HepG2 (cell line): ENCODE results near the gene CD84. TPM values are rescaled to one million over a fixed set of nuclear protein-coding genes. Genes with fewer than 3 reads are reported as not detected.

Experiments used
- ATAC-seq: fragments of 200-7000 bp; cut with Tn5 transposase; 3 replicates; pipeline ENCODE4 v1.9.1; 2020; ENCODE audit warnings: mild to moderate bottlenecking, moderate library complexity
- BruUV-seq: library from RNA; stranded (reverse); fragments of 400-500 nt; replicated peaks from 2 replicates; lab custom pipeline; 2021; lab: Mats Ljungman, UMichigan
- CTCF ChIA-PET: fragments of 300-600 bp; formaldehyde crosslinking; extraction: SDS; loops from one replicate; lab custom pipeline; 2021; ENCODE audit warnings: low total read pairs, inconsistent platforms, low intra/inter-chr PET ratio; lab: Yijun Ruan, JAX
- POLR2A ChIA-PET: fragments of 350-600 bp; sonication (Branson Sonifier 250); formaldehyde crosslinking; loops from one replicate; lab custom pipeline; 2020; ENCODE audit warnings: antibody characterized with exemption, inconsistent platforms; lab: Yijun Ruan, JAX
- DNase-seq: peaks from one replicate; pipeline ENCODE4 v3.0.0-alpha.2; 2015; ENCODE audit warnings: low spot score
- FAIRE-seq: peaks from 3 replicates; lab custom pipeline; 2011; peaks lifted over from hg19 to GRCh38; lab: Jason Lieb, UNC
- H2AFZ ChIP-seq: one replicate; pipeline ENCODE4 v1.6.1; 2011; ENCODE audit warnings: low read length, inconsistent platforms
- H3K27ac ChIP-seq: fragments of 300-600 bp; 3 replicates; pipeline ENCODE4 v1.8.0; 2011; ENCODE audit warnings: mixed run types, mild to moderate bottlenecking, mixed read lengths, low read length, inconsistent platforms; ENCODE audit not compliant: insufficient read depth; ENCODE audit errors: extremely low read length
- H3K27me3 ChIP-seq, 2 experiments: fragments of 200-600 bp in 1 of 2; 2 replicates in 1 of 2; 3 replicates in 1 of 2; pipeline versions ENCODE4 v1.6.0 to v1.8.0; 2011; ENCODE audit warnings: low read length in 2 of 2, mild to moderate bottlenecking in 2 of 2, moderate library complexity in 2 of 2, inconsistent platforms in 1 of 2; ENCODE audit not compliant: insufficient read depth in 2 of 2, control insufficient read depth in 1 of 2
- H3K36me3 ChIP-seq, 2 experiments: fragments of 200-600 bp in 1 of 2; replicated peaks in 1 of 2; 2 replicates in 1 of 2; 3 replicates in 1 of 2; pipeline versions ENCODE4 v1.5.1 to v1.8.0; 2011; ENCODE audit warnings: low read length in 2 of 2, inconsistent platforms in 1 of 2; ENCODE audit not compliant: insufficient read depth in 2 of 2, control insufficient read depth in 1 of 2
- H3K4me1 ChIP-seq: 2 replicates; pipeline ENCODE4 v1.5.1; 2012; ENCODE audit warnings: low read length, inconsistent platforms; ENCODE audit not compliant: insufficient read depth
- H3K4me2 ChIP-seq: 2 replicates; pipeline ENCODE4 v1.6.0; 2011; ENCODE audit warnings: low read depth, low read length, inconsistent platforms
- H3K4me3 ChIP-seq, 3 experiments: fragments of 200-600 bp in 1 of 3; sonication (generic), shearing (Covaris generic) in 1 of 3; replicated peaks in 1 of 3; 2 replicates each; pipeline ENCODE4 v1.5.1; 2011 to 2016; ENCODE audit warnings: low read length in 3 of 3, inconsistent platforms in 2 of 3, low read depth in 2 of 3, mild to moderate bottlenecking in 2 of 3, control low read depth in 1 of 3, mixed read lengths in 1 of 3; ENCODE audit not compliant: insufficient read depth in 1 of 3
- H3K79me2 ChIP-seq: one replicate; pipeline ENCODE4 v1.6.1; 2011; ENCODE audit warnings: low read length, inconsistent platforms; ENCODE audit not compliant: insufficient read depth
- H3K9ac ChIP-seq: 2 replicates; pipeline ENCODE4 v1.6.0; 2011; ENCODE audit warnings: mild to moderate bottlenecking, low read depth, low read length, inconsistent platforms; ENCODE audit not compliant: insufficient read depth
- H3K9me3 ChIP-seq: 2 replicates; pipeline ENCODE4 v1.5.1; 2012; ENCODE audit warnings: mild to moderate bottlenecking, low read length
- H4K20me1 ChIP-seq: 2 replicates; pipeline ENCODE4 v1.6.0; 2011; ENCODE audit warnings: inconsistent platforms, mild to moderate bottlenecking, low read length, moderate library complexity; ENCODE audit not compliant: insufficient read depth
- ATF4 ChIP-seq, 2 experiments: fragments of 450-650 bp in 1 of 2; sonication (generic) in 1 of 2; formaldehyde crosslinking; IDR thresholded peaks; 2 replicates each; pipeline versions ENCODE4 v1.5.0 to v1.8.0; 2020 to 2022; ENCODE audit warnings: mild to moderate bottlenecking in 1 of 2, missing genetic modification reagents in 1 of 2
- BORCS8-MEF2B ChIP-seq: sonication (generic); formaldehyde crosslinking; IDR thresholded peaks from 2 replicates; pipeline ENCODE4 v1.8.0; 2022; ENCODE audit warnings: mild to moderate bottlenecking, missing genetic modification reagents
- CENPX ChIP-seq: sonication (generic); formaldehyde crosslinking; IDR thresholded peaks from 2 replicates; pipeline ENCODE4 v1.9.0; 2021; ENCODE audit warnings: mild to moderate bottlenecking, missing genetic modification reagents, moderate library complexity
- EHMT2 ChIP-seq: fragments of 200-600 bp; sonication (generic); IDR thresholded peaks from 2 replicates; pipeline ENCODE4 v1.7.0; 2017; ENCODE audit warnings: antibody characterized with exemption, low read depth, low read length, borderline replicate concordance
- HDAC1 ChIP-seq: sonication (generic); formaldehyde crosslinking; IDR thresholded peaks from 2 replicates; pipeline ENCODE4 v1.5.1; 2020; ENCODE audit warnings: mild to moderate bottlenecking, missing genetic modification reagents
- HNRNPLL ChIP-seq: fragments of 200-400 bp; formaldehyde crosslinking; IDR thresholded peaks from 2 replicates; pipeline ENCODE4 v1.6.1; 2017; ENCODE audit warnings: mild to moderate bottlenecking, low read depth, low read length; ENCODE audit not compliant: poor library complexity, severe bottlenecking
- MBNL3 ChIP-seq: fragments of 250-450 bp; sonication (Bioruptor Pico); conservative IDR thresholded peaks from 2 replicates; pipeline ENCODE4 v1.8.0; 2022; ENCODE audit warnings: mild to moderate bottlenecking, inconsistent platforms
- MTA3 ChIP-seq: sonication (generic); formaldehyde crosslinking; IDR thresholded peaks from 2 replicates; pipeline ENCODE4 v1.4.0; 2020; ENCODE audit warnings: missing genetic modification reagents
- NFAT5 ChIP-seq: sonication (generic); formaldehyde crosslinking; IDR thresholded peaks from 2 replicates; pipeline ENCODE4 v1.4.0; 2020; ENCODE audit warnings: missing genetic modification reagents
- NFATC3 ChIP-seq: sonication (generic); formaldehyde crosslinking; IDR thresholded peaks from 2 replicates; pipeline ENCODE4 v1.5.1; 2020; ENCODE audit warnings: mild to moderate bottlenecking, missing genetic modification reagents
- PCBP2 ChIP-seq: fragments of 200-400 bp; formaldehyde crosslinking; optimal IDR thresholded peaks from 2 replicates; pipeline ENCODE3; 2018; ENCODE audit warnings: low read length, low read depth; ENCODE audit not compliant: poor library complexity, severe bottlenecking
- ZBTB14 ChIP-seq: sonication (generic); formaldehyde crosslinking; IDR thresholded peaks from 2 replicates; pipeline ENCODE4 v1.4.0; 2020; ENCODE audit warnings: missing genetic modification reagents
- ZBTB2 ChIP-seq: sonication (generic); formaldehyde crosslinking; IDR thresholded peaks from 2 replicates; pipeline ENCODE4 v1.8.0; 2022; ENCODE audit warnings: low read depth, missing genetic modification reagents
- ZNF780A ChIP-seq: sonication (generic); formaldehyde crosslinking; IDR thresholded peaks from 2 replicates; pipeline ENCODE4 v1.8.0; 2022; ENCODE audit warnings: mild to moderate bottlenecking, missing genetic modification reagents, moderate library complexity
- ZNF816 ChIP-seq: sonication (generic); formaldehyde crosslinking; IDR thresholded peaks from 2 replicates; pipeline ENCODE4 v1.8.0; 2022; ENCODE audit warnings: missing genetic modification reagents, mild to moderate bottlenecking, borderline replicate concordance
- WGBS: methylation state at CpG from one replicate; pipeline ENCODE4 v1.1.6; 2017; ENCODE audit warnings: low lambda C conversion rate; 5-methylcytosine and 5-hydroxymethylcytosine counted together
- in situ Hi-C: cut with HindIII; loops from 2 replicates; pipeline ENCODE4 v1.10.0; 2017; ENCODE audit warnings: low pct_unique_long_range_greater_than_20kb; ENCODE audit not compliant: extremely low pct_ligation_motif_present
- intact Hi-C: fragments of 100-400 bp; cut with micrococcal nuclease; formaldehyde crosslinking; loops from one replicate; pipeline ENCODE4 v1.10.0; 2022; ENCODE audit not compliant: unreplicated experiment
- polyA plus RNA-seq, 8 experiments: library from polyadenylated mRNA; depleted of rRNA in 3 of 8; stranded (reverse) in 7 of 8; unstranded in 1 of 8; fragments of >200 nt; fragmentation: Illumina TruSeq in 4 of 8; extraction: Trizol in 4 of 8; gene quantifications; 2 replicates each; pipeline versions ENCODE4 v1.2.1 to v1.2.3, GENCODE V29; 2011 to 2016; ENCODE audit warnings: low read depth in 4 of 8, missing spikeins in 1 of 8, mixed read lengths in 1 of 8; ENCODE audit not compliant: insufficient read depth in 1 of 8
- total RNA-seq, 5 experiments: library from RNA; depleted of rRNA; stranded (reverse); fragments of >200 nt; fragmentation: Illumina TruSeq; extraction: Trizol; gene quantifications; 2 replicates each; pipeline ENCODE4 v1.2.3, GENCODE V29; 2016; ENCODE audit warnings: low read depth in 1 of 5

The CD84 gene
- total and polyA plus RNA-seq, 2 of the 13 experiments (the other 11 are each of a cell fraction or from before 2014, with no cell fraction given), result not detected

- no peak overlapping the region for H2AFZ ChIP-seq
- ATAC-seq (no peak), DNase-seq (no peak), FAIRE-seq (no peak)
- no TSS peak for BruUV-seq
- H3K27me3 ChIP-seq, result 0 out of 5 replicates have a peak, but pooled peaks cover 0 to 3% of the 10 kb centered on the region in 2 experiments
- no peak overlapping the region for H3K27ac ChIP-seq
- H3K4me2 ChIP-seq, result no peak overlapping the region
- no peak overlapping the region for H3K4me3 ChIP-seq
- H3K79me2 ChIP-seq, result no peaks in the 10 kb centered on the region
- 46% methylated on average over 5 of the region's 5 CpGs for WGBS
- no peak overlapping the region for H3K9ac ChIP-seq
- TF ChIP-seq HNRNPLL (no peak), ZBTB2 (CRISPR knock-in tag) (no peak), EHMT2 (no peak), ZNF780A (CRISPR knock-in tag) (no peak), MTA3 (no peak), NFATC3 (CRISPR knock-in tag) (no peak), CENPX (CRISPR knock-in tag) (no peak), ZNF816 (CRISPR knock-in tag) (no peak), ATF4 (CRISPR knock-in tag; IDR thresholded peaks at IDR 0.05) (no peak), MBNL3 (CRISPR knock-in tag) (no peak), ZBTB14 (no peak), BORCS8-MEF2B (CRISPR knock-in tag) (no peak), PCBP2 (no peak), HDAC1 (CRISPR knock-in tag) (no peak), NFAT5 (CRISPR knock-in tag) (no peak)
- POLR2A ChIA-PET, result no interaction called here
- H3K36me3 ChIP-seq, result no peaks in the 10 kb centered on the region
- H4K20me1 ChIP-seq, result no peaks in the 10 kb centered on the region
- in situ Hi-C loops (no loop called here), intact Hi-C loops (no loop called here)
- no peaks in the 10 kb centered on the region for H3K4me1 ChIP-seq
- H3K9me3 ChIP-seq, result no peaks in the 10 kb centered on the region; the same call in 1 of the 2 replicates
- CTCF ChIA-PET, result no interaction called here
These were observed 41.8 kb upstream of the CD84 start for GRCh38 chr1:160620942-160621632.
